C4-2B (cell line): ENCODE measurements around the gene APMAP.

Source experiments
- ZFX ChIP-seq: fragments of 450-650 bp; IDR thresholded peaks from 2 replicates; pipeline ENCODE4 v1.6.1; 2017
- TF ChIP-seq, protein P1 (sequence below): fragments of 450-650 bp; conservative IDR thresholded peaks from 2 replicates; pipeline ENCODE4 v1.5.1; 2017; ENCODE audit warnings: mild to moderate bottlenecking

- TF ChIP-seq, protein P1, sequence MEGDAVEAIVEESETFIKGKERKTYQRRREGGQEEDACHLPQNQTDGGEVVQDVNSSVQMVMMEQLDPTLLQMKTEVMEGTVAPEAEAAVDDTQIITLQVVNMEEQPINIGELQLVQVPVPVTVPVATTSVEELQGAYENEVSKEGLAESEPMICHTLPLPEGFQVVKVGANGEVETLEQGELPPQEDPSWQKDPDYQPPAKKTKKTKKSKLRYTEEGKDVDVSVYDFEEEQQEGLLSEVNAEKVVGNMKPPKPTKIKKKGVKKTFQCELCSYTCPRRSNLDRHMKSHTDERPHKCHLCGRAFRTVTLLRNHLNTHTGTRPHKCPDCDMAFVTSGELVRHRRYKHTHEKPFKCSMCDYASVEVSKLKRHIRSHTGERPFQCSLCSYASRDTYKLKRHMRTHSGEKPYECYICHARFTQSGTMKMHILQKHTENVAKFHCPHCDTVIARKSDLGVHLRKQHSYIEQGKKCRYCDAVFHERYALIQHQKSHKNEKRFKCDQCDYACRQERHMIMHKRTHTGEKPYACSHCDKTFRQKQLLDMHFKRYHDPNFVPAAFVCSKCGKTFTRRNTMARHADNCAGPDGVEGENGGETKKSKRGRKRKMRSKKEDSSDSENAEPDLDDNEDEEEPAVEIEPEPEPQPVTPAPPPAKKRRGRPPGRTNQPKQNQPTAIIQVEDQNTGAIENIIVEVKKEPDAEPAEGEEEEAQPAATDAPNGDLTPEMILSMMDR: peak; percentile 72
- no peak for TF ChIP-seq ZFX
Measured at GRCh38 chr20:24993337-24994185, 1.0 kb upstream of the APMAP start.
